Mesenchymal stem cell (in vitro differentiated cells and primary cell): ENCODE measurements around the gene EED. TPM values are rescaled to one million over a fixed set of nuclear protein-coding genes. Genes with fewer than 3 reads are reported as not detected.

Experiments used
- DNase-seq: peaks from one replicate; pipeline ENCODE4 v3.0.0-alpha.2; 2013
- H2AFZ ChIP-seq: one replicate; pipeline ENCODE4 v1.6.1; 2013; ENCODE audit warnings: low read depth, mild to moderate bottlenecking, control low read depth, inconsistent platforms, low read length, moderate library complexity
- H2AK5ac ChIP-seq: 2 replicates; pipeline ENCODE4 v1.6.1; 2013; ENCODE audit warnings: low read length, moderate library complexity, mild to moderate bottlenecking, inconsistent platforms; ENCODE audit not compliant: severe bottlenecking
- H2BK120ac ChIP-seq: one replicate; pipeline ENCODE4 v1.6.1; 2013; ENCODE audit warnings: low read depth, mild to moderate bottlenecking, inconsistent platforms, low read length, moderate library complexity
- H2BK12ac ChIP-seq, 2 experiments: one replicate each; pipeline ENCODE4 v1.6.1; 2013; ENCODE audit warnings: inconsistent platforms in 2 of 2, low read length in 2 of 2, mild to moderate bottlenecking in 2 of 2, moderate library complexity in 2 of 2, control low read depth in 1 of 2
- H2BK15ac ChIP-seq: one replicate; pipeline ENCODE4 v1.6.1; 2013; ENCODE audit warnings: mild to moderate bottlenecking, low read depth, inconsistent platforms; ENCODE audit not compliant: poor library complexity, severe bottlenecking
- H2BK5ac ChIP-seq: 2 replicates; pipeline ENCODE4 v1.6.1; 2013; ENCODE audit warnings: low read depth, mild to moderate bottlenecking, low read length, control low read depth, inconsistent platforms; ENCODE audit not compliant: poor library complexity, severe bottlenecking
- H3K14ac ChIP-seq, 2 experiments: one replicate each; pipeline ENCODE4 v1.6.1; 2013; ENCODE audit warnings: inconsistent platforms in 2 of 2, low read length in 2 of 2, control low read depth in 1 of 2, mild to moderate bottlenecking in 1 of 2, moderate library complexity in 1 of 2
- H3K18ac ChIP-seq, 2 experiments: one replicate each; pipeline ENCODE4 v1.6.1; 2013; ENCODE audit warnings: inconsistent platforms in 2 of 2, low read length in 2 of 2, control low read depth in 1 of 2, low read depth in 1 of 2, mild to moderate bottlenecking in 1 of 2
- H3K23ac ChIP-seq, 2 experiments: one replicate each; pipeline ENCODE4 v1.6.1; 2013; ENCODE audit warnings: inconsistent platforms in 2 of 2, low read length in 2 of 2, mild to moderate bottlenecking in 2 of 2, moderate library complexity in 2 of 2, control low read depth in 1 of 2
- H3K27ac ChIP-seq: 2 replicates; pipeline ENCODE4 v1.5.1; 2013; ENCODE audit warnings: mild to moderate bottlenecking, moderate library complexity, low read length, control low read depth, inconsistent platforms; ENCODE audit not compliant: poor library complexity, severe bottlenecking
- H3K27me3 ChIP-seq, 2 experiments: 2 replicates each; pipeline versions ENCODE4 v1.6.1 to v1.7.0; 2013; ENCODE audit warnings: low read length in 2 of 2, mild to moderate bottlenecking in 2 of 2, moderate library complexity in 2 of 2, control low read depth in 1 of 2, inconsistent platforms in 1 of 2; ENCODE audit not compliant: control insufficient read depth in 1 of 2, insufficient read depth in 1 of 2
- H3K36me3 ChIP-seq, 2 experiments: 2 replicates each; pipeline versions ENCODE4 v1.6.1 to v1.7.0; 2013; ENCODE audit warnings: low read length in 2 of 2, control low read depth in 1 of 2, inconsistent platforms in 1 of 2, low read depth in 1 of 2, mild to moderate bottlenecking in 1 of 2; ENCODE audit not compliant: insufficient read depth in 2 of 2, control insufficient read depth in 1 of 2
- H3K4ac ChIP-seq, 2 experiments: one replicate each; pipeline ENCODE4 v1.6.1; 2013; ENCODE audit warnings: inconsistent platforms in 2 of 2, low read length in 2 of 2, mild to moderate bottlenecking in 2 of 2, moderate library complexity in 2 of 2, control low read depth in 1 of 2, low read depth in 1 of 2
- H3K4me1 ChIP-seq: 2 replicates; pipeline ENCODE4 v1.6.1; 2013; ENCODE audit warnings: low read depth, low read length, control low read depth; ENCODE audit not compliant: control insufficient read depth, insufficient read depth
- H3K4me2 ChIP-seq: 2 replicates; pipeline ENCODE4 v1.6.1; 2013; ENCODE audit warnings: low read length, mild to moderate bottlenecking, inconsistent platforms; ENCODE audit not compliant: poor library complexity, severe bottlenecking
- H3K4me3 ChIP-seq, 2 experiments: 2 replicates each; pipeline versions ENCODE4 v1.5.1 to v1.7.0; 2013; ENCODE audit warnings: low read length in 2 of 2, mild to moderate bottlenecking in 2 of 2, control low read depth in 1 of 2, low read depth in 1 of 2; ENCODE audit not compliant: insufficient read depth in 1 of 2
- H3K79me1 ChIP-seq: replicated peaks from 2 replicates; pipeline ENCODE4 v1.6.1; 2013; ENCODE audit warnings: mild to moderate bottlenecking, control low read depth, low read length, inconsistent platforms; ENCODE audit not compliant: poor library complexity, severe bottlenecking
- H3K9ac ChIP-seq: 2 replicates; pipeline ENCODE4 v1.7.0; 2013; ENCODE audit warnings: mild to moderate bottlenecking, low read length, moderate library complexity
- H3K9me3 ChIP-seq: 2 replicates; pipeline ENCODE4 v1.7.0; 2013; ENCODE audit warnings: mild to moderate bottlenecking, low read length; ENCODE audit not compliant: control insufficient read depth
- H4K8ac ChIP-seq: one replicate; pipeline ENCODE4 v1.6.1; 2013; ENCODE audit warnings: inconsistent platforms, mild to moderate bottlenecking, low read length, moderate library complexity
- H4K91ac ChIP-seq: one replicate; pipeline ENCODE4 v1.6.1; 2013; ENCODE audit warnings: mild to moderate bottlenecking, low read length, inconsistent platforms
- WGBS: methylation state at CpG from one replicate; pipeline ENCODE4 v1.1.7; 2013; ENCODE audit warnings: mixed read lengths; 5-methylcytosine and 5-hydroxymethylcytosine counted together
- small RNA-seq: library from polyadenylated mRNA; stranded (forward); fragments of <200 nt; extraction: miRNeasy Mini kit (QIAGEN cat#:217004); gene quantifications from one replicate; pipeline ENCODE3, GENCODE V24; 2013; ENCODE audit warnings: low read depth

Gene EED

DNA sequence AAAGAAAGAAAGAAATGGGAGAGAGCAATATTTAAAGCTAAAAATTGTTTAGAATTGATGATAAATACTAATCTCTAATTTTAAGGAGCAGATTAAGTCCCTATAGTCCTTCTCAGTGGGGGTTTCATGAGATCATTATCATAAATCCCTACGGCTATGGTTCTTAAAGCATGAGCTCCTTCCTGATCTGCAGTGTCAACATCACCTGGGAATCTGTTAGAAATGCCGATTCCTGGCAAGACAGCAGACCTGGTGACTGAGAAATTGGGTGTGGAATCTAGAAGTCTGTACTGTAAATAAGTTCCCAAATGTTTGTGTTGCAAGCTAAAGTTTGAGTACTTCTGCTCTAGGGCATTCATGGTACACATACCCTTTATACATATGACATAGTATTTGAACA lies 70.1 kb downstream of the EED start:
- Histone ChIP-seq H3K14ac (no peak overlapping the region), H2BK5ac (no peak overlapping the region), H3K9me3 (no peaks in the 10 kb centered on the region), H4K91ac (no peak overlapping the region), H3K4me1 (no peaks in the 10 kb centered on the region), H3K18ac (no peak overlapping the region), H2BK15ac (no peak overlapping the region), H3K79me1 (peaks cover 12% of the 10 kb centered on the region), H3K4me3 (no peak overlapping the region), H3K23ac (no peak overlapping the region), H3K4me2 (no peak overlapping the region), H2AFZ (no peak overlapping the region), H3K27me3 (no peaks in the 10 kb centered on the region), H4K8ac (no peak overlapping the region), H3K36me3 (peaks cover 9 to 40% of the 10 kb centered on the region in 2 experiments), H2BK120ac (no peak overlapping the region), H2AK5ac (no peak overlapping the region), H2BK12ac (no peak overlapping the region), H3K9ac (no peak overlapping the region), H3K27ac (no peak overlapping the region), H3K4ac (no peak overlapping the region)
- DNase-seq, result no peak
- 97% methylated on average over 2 of the region's 2 CpGs for WGBS

Small RNA genes lying within 50 kb of the gene (small RNA-seq; reads per million reads assigned to genes)
- gene RF00017 (not detected), gene RN7SL225P (not detected)
